Astrocyte (in vitro differentiated cells and primary cell): Measurements from ENCODE around the gene LRP1B. TPM values are rescaled to one million over a fixed set of nuclear protein-coding genes. Genes with fewer than 3 reads are reported as not detected.
"Not testable (repeated sequence)": the region's sequence is repeated elsewhere in the genome, so short reads cannot be mapped to it uniquely, and the experiment has no call there.

ENCODE experiments used
- DNase-seq: peaks from one replicate; pipeline ENCODE4 v3.0.0-alpha.2; 2010; ENCODE audit warnings: low read depth
- FAIRE-seq: peaks from 2 replicates; lab custom pipeline; 2011; peaks lifted over from hg19 to GRCh38; lab: Jason Lieb, UNC
- H2AFZ ChIP-seq: 2 replicates; pipeline ENCODE4 v1.6.0; 2012; ENCODE audit warnings: low read depth, low read length, inconsistent platforms
- H3K27ac ChIP-seq: 2 replicates; pipeline ENCODE4 v1.5.1; 2011; ENCODE audit warnings: low read depth, low read length, inconsistent platforms
- H3K27me3 ChIP-seq: 2 replicates; pipeline ENCODE4 v1.6.0; 2011; ENCODE audit warnings: low read length, inconsistent platforms; ENCODE audit not compliant: insufficient read depth
- H3K36me3 ChIP-seq: 2 replicates; pipeline ENCODE4 v1.5.1; 2011; ENCODE audit warnings: low read length, inconsistent platforms; ENCODE audit not compliant: insufficient read depth
- H3K4me1 ChIP-seq: 2 replicates; pipeline ENCODE4 v1.5.1; 2011; ENCODE audit warnings: low read length, inconsistent platforms; ENCODE audit not compliant: insufficient read depth
- H3K4me2 ChIP-seq: 2 replicates; pipeline ENCODE4 v1.6.0; 2012; ENCODE audit warnings: low read length, inconsistent platforms
- H3K4me3 ChIP-seq: 2 replicates; pipeline ENCODE4 v1.5.1; 2011; ENCODE audit warnings: low read depth, mild to moderate bottlenecking, low read length, inconsistent platforms; ENCODE audit not compliant: insufficient read depth
- H3K79me2 ChIP-seq: 2 replicates; pipeline ENCODE4 v1.6.0; 2012; ENCODE audit warnings: mild to moderate bottlenecking, low read length, inconsistent platforms; ENCODE audit not compliant: insufficient read depth
- H3K9ac ChIP-seq: 2 replicates; pipeline ENCODE4 v1.6.0; 2012; ENCODE audit warnings: mild to moderate bottlenecking, low read length, inconsistent platforms
- H3K9me3 ChIP-seq: 2 replicates; pipeline ENCODE4 v1.5.1; 2012; ENCODE audit warnings: low read depth, mild to moderate bottlenecking, low read length, inconsistent platforms; ENCODE audit not compliant: insufficient read depth
- H4K20me1 ChIP-seq: 2 replicates; pipeline ENCODE4 v1.6.0; 2012; ENCODE audit warnings: low read length, inconsistent platforms; ENCODE audit not compliant: insufficient read depth
- H3K27ac Mint-ChIP-seq: one replicate; pipeline ENCODE4 v1.8.0; 2021; ENCODE audit warnings: mild to moderate bottlenecking, mixed read lengths; ENCODE audit not compliant: unreplicated experiment
- H3K27me3 Mint-ChIP-seq: one replicate; pipeline ENCODE4 v1.8.0; 2021; ENCODE audit warnings: low read depth, mixed read lengths; ENCODE audit not compliant: unreplicated experiment
- H3K36me3 Mint-ChIP-seq: one replicate; pipeline ENCODE4 v1.8.0; 2021; ENCODE audit warnings: low read depth, mixed read lengths; ENCODE audit not compliant: unreplicated experiment
- H3K4me1 Mint-ChIP-seq: one replicate; pipeline ENCODE4 v1.8.0; 2021; ENCODE audit warnings: low read depth, mixed read lengths; ENCODE audit not compliant: unreplicated experiment
- H3K4me3 Mint-ChIP-seq: one replicate; pipeline ENCODE4 v1.8.0; 2021; ENCODE audit warnings: mild to moderate bottlenecking, moderate library complexity, mixed read lengths; ENCODE audit not compliant: unreplicated experiment
- H3K9me3 Mint-ChIP-seq: one replicate; pipeline ENCODE4 v1.8.0; 2021; ENCODE audit warnings: mild to moderate bottlenecking, mixed read lengths; ENCODE audit not compliant: unreplicated experiment
- EZH2 ChIP-seq: IDR thresholded peaks from 2 replicates; pipeline ENCODE4 v1.6.1; 2012; ENCODE audit warnings: mild to moderate bottlenecking, low read length, inconsistent platforms; ENCODE audit not compliant: insufficient read depth
- total RNA-seq: library from RNA; stranded (reverse); gene quantifications from 2 replicates; pipeline ENCODE4 v1.2.1, GENCODE V29; 2021
- TF ChIP-seq, protein P1 (sequence below): IDR thresholded peaks from 2 replicates; pipeline ENCODE4 v1.5.1; 2011; ENCODE audit warnings: low read depth, mild to moderate bottlenecking, inconsistent platforms, low read length, moderate library complexity; ENCODE audit not compliant: insufficient read depth

Gene LRP1B
- total RNA-seq, 1 donor from 2014 or later = 1.5 TPM

DNA sequence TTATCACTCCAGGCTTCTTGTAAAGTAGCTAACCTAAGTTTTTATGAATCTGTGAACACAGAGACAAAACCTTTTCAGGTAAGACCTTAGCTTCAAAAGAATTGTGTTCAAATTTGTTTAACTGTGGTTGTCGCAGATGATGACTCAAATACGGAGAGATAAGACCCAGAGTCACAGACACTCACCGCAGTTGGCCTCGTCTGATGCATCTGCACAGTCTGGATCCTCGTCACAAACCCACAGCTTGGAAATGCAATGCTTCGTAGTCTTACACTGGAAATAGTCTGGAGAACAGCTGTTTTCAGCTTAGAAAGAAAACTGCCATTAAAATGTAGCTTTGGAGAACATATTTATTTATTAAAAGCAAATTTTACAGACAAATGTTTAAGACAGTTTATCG is 1688.5 kb downstream of the LRP1B start:
- Mint-ChIP-seq H3K4me3 (no peak overlapping the region), H3K9me3 (no peaks in the 10 kb centered on the region), H3K4me1 (peaks cover 3% of the 10 kb centered on the region), H3K36me3 (no peaks in the 10 kb centered on the region), H3K27ac (peak overlapping the region; percentile 78), H3K27me3 (no peaks in the 10 kb centered on the region)
- Histone ChIP-seq H3K36me3 (no peaks in the 10 kb centered on the region), H3K79me2 (no peaks in the 10 kb centered on the region), H2AFZ (no peak overlapping the region), H3K4me1 (no peaks in the 10 kb centered on the region), H3K4me3 (no peak overlapping the region), H3K9me3 (no peaks in the 10 kb centered on the region), H3K27me3 (no peaks in the 10 kb centered on the region), H3K9ac (no peak overlapping the region), H3K4me2 (no peak overlapping the region), H3K27ac (no peak overlapping the region), H4K20me1 (no peaks in the 10 kb centered on the region)
- DNase-seq = peak; percentile 6
- TF ChIP-seq, protein P1, sequence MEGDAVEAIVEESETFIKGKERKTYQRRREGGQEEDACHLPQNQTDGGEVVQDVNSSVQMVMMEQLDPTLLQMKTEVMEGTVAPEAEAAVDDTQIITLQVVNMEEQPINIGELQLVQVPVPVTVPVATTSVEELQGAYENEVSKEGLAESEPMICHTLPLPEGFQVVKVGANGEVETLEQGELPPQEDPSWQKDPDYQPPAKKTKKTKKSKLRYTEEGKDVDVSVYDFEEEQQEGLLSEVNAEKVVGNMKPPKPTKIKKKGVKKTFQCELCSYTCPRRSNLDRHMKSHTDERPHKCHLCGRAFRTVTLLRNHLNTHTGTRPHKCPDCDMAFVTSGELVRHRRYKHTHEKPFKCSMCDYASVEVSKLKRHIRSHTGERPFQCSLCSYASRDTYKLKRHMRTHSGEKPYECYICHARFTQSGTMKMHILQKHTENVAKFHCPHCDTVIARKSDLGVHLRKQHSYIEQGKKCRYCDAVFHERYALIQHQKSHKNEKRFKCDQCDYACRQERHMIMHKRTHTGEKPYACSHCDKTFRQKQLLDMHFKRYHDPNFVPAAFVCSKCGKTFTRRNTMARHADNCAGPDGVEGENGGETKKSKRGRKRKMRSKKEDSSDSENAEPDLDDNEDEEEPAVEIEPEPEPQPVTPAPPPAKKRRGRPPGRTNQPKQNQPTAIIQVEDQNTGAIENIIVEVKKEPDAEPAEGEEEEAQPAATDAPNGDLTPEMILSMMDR = no peak
- no peak for TF ChIP-seq EZH2
- FAIRE-seq = no peak

DNA sequence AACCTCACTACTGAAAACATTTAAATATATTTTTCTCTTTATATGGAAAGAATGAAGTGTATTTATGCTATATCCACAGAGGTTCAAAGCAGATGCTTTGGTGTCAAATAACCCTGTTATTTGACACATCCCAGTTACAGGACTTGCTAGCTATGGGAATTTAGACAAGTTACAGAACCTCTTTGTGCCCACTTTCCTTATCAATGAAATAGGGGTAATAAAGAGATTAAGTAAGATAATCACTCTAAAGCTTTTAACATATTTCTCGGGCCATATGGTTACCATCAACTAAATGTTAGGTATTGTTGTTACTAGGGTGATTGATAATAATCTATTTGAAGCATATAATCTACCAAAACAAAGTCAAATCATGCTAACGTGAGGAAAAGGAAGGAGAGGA is 1690.0 kb downstream of the LRP1B start:
- Histone ChIP-seq H3K27ac (no peak overlapping the region), H3K4me2 (no peak overlapping the region), H2AFZ (no peak overlapping the region), H3K4me3 (no peak overlapping the region), H3K36me3 (no peaks in the 10 kb centered on the region), H4K20me1 (no peaks in the 10 kb centered on the region), H3K27me3 (no peaks in the 10 kb centered on the region), H3K4me1 (no peaks in the 10 kb centered on the region), H3K9me3 (no peaks in the 10 kb centered on the region), H3K9ac (no peak overlapping the region), H3K79me2 (no peaks in the 10 kb centered on the region)
- peaks cover 3% of the 10 kb centered on the region for H3K4me1 Mint-ChIP-seq
- no peak for DNase-seq
- H3K27me3 Mint-ChIP-seq = no peaks in the 10 kb centered on the region
- no peak for FAIRE-seq
- H3K36me3 Mint-ChIP-seq = no peaks in the 10 kb centered on the region
- H3K9me3 Mint-ChIP-seq = no peaks in the 10 kb centered on the region
- TF ChIP-seq, protein P1 = no peak
- TF ChIP-seq EZH2 = no peak
- H3K4me3 Mint-ChIP-seq = no peak overlapping the region
- H3K27ac Mint-ChIP-seq = no peak overlapping the region

DNA sequence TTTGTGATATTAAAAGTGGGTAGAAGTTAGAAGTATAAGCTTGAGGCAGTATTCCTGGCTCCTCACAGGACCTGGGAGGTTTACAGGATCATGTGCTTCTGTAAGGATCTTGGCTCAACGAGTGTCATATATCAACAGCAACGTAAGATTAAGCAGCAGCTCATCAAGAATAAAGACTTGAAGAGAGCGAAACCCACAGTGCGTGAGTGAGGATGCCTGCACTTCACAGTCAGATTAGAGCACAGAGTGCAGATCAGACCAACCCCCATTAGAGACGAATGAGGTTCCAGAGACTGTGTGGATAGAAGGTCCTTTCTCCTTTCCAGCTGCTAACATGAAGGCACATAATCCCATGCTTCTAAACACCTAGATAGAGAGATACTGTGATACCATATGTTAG is 1693.9 kb downstream of the LRP1B start:
- no peaks in the 10 kb centered on the region for H3K79me2 ChIP-seq
- no peaks in the 10 kb centered on the region for H3K9me3 ChIP-seq
- H3K9me3 Mint-ChIP-seq = no peaks in the 10 kb centered on the region
- H3K27me3 Mint-ChIP-seq = no peaks in the 10 kb centered on the region
- no peak overlapping the region for H3K4me3 Mint-ChIP-seq
- H3K27ac Mint-ChIP-seq = no peak overlapping the region
- H3K27me3 ChIP-seq = no peaks in the 10 kb centered on the region
- no peaks in the 10 kb centered on the region for H3K36me3 Mint-ChIP-seq
- no peak overlapping the region for H3K4me3 ChIP-seq
- no peak for FAIRE-seq
- no peak overlapping the region for H2AFZ ChIP-seq
- H3K4me2 ChIP-seq = no peak overlapping the region
- peaks cover 3% of the 10 kb centered on the region for H3K4me1 Mint-ChIP-seq
- H3K27ac ChIP-seq = no peak overlapping the region
- H3K9ac ChIP-seq = no peak overlapping the region
- DNase-seq = no peak
- H3K36me3 ChIP-seq = no peaks in the 10 kb centered on the region
- TF ChIP-seq EZH2 = no peak
- TF ChIP-seq, protein P1 = no peak
- no peaks in the 10 kb centered on the region for H3K4me1 ChIP-seq
- no peaks in the 10 kb centered on the region for H4K20me1 ChIP-seq

DNA sequence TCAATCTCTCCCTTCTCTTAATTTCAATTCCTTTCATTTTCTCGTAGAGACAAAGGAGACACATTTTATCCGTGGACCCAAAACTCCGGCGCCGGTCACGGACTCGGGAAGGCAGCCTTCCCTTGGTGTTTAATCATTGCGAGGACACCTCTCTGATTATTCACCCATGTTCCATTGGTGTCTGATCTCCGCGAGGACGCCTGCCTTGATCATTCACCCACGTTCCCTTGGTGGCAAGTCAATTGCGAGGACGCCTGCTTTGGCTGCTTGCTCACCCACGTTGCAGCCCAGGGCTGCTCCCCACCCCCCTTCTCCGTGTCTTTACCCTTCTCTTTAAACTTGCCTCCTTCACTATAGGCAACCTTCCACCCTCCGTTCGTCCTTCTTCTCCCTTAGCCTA is 1703.8 kb downstream of the LRP1B start:
- not testable (repeated sequence) for H3K27ac ChIP-seq, H3K27ac Mint-ChIP-seq, H3K36me3 ChIP-seq, H3K9me3 ChIP-seq, H4K20me1 ChIP-seq, H3K79me2 ChIP-seq, H3K9me3 Mint-ChIP-seq, H3K27me3 Mint-ChIP-seq, H3K4me1 Mint-ChIP-seq, FAIRE-seq, H3K4me3 ChIP-seq, H3K9ac ChIP-seq, H2AFZ ChIP-seq, DNase-seq, H3K27me3 ChIP-seq, H3K4me2 ChIP-seq, H3K36me3 Mint-ChIP-seq, H3K4me1 ChIP-seq, H3K4me3 Mint-ChIP-seq
